ENCODE results near the gene ESRRB.

DNA sequence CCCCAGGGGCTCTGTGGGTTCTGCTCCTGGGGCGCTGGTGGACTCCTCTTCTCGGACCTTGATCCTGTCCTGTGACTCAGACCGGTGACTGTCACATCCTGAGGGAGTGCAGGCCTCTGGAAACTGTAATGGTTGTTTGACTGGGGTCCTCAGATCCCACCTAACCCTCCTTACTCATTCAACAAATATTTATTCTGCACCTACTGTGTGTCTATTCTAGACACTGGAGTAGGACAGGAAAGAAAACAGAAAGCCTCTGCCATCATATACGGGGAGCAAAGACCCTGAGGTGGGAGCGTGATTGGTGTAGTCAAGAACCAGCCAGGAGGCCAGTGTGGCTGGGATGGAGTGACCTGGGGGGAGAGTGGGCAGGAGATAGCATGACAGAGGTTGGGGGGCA is 47.6 kb downstream of the ESRRB start:
- TF ChIP-seq FOXP1 (CRISPR knock-in tag; IDR thresholded peaks at IDR 0.05; ENCODE audit: borderline replicate concordance) (no peak), CREB1 (CRISPR knock-in tag; IDR thresholded peaks at IDR 0.05) (no peak), TEAD4 (CRISPR knock-in tag; IDR thresholded peaks at IDR 0.05) (no peak), ZNF121 (CRISPR knock-in tag; IDR thresholded peaks at IDR 0.05) (no peak), TP53 (CRISPR knock-in tag; IDR thresholded peaks at IDR 0.05) (no peak), GABPB1 (CRISPR knock-in tag; IDR thresholded peaks at IDR 0.05) (no peak), SOX15 (CRISPR knock-in tag; IDR thresholded peaks at IDR 0.05) (no peak), ZNF138 (CRISPR knock-in tag; conservative IDR thresholded peaks at IDR 0.05) (no peak)
- TF ChIP-seq, protein P1, sequence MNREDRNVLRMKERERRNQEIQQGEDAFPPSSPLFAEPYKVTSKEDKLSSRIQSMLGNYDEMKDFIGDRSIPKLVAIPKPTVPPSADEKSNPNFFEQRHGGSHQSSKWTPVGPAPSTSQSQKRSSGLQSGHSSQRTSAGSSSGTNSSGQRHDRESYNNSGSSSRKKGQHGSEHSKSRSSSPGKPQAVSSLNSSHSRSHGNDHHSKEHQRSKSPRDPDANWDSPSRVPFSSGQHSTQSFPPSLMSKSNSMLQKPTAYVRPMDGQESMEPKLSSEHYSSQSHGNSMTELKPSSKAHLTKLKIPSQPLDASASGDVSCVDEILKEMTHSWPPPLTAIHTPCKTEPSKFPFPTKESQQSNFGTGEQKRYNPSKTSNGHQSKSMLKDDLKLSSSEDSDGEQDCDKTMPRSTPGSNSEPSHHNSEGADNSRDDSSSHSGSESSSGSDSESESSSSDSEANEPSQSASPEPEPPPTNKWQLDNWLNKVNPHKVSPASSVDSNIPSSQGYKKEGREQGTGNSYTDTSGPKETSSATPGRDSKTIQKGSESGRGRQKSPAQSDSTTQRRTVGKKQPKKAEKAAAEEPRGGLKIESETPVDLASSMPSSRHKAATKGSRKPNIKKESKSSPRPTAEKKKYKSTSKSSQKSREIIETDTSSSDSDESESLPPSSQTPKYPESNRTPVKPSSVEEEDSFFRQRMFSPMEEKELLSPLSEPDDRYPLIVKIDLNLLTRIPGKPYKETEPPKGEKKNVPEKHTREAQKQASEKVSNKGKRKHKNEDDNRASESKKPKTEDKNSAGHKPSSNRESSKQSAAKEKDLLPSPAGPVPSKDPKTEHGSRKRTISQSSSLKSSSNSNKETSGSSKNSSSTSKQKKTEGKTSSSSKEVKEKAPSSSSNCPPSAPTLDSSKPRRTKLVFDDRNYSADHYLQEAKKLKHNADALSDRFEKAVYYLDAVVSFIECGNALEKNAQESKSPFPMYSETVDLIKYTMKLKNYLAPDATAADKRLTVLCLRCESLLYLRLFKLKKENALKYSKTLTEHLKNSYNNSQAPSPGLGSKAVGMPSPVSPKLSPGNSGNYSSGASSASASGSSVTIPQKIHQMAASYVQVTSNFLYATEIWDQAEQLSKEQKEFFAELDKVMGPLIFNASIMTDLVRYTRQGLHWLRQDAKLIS (CRISPR knock-in tag; IDR thresholded peaks at IDR 0.05; ENCODE audit: borderline replicate concordance), result no peak
- TF ChIP-seq, protein P2, sequence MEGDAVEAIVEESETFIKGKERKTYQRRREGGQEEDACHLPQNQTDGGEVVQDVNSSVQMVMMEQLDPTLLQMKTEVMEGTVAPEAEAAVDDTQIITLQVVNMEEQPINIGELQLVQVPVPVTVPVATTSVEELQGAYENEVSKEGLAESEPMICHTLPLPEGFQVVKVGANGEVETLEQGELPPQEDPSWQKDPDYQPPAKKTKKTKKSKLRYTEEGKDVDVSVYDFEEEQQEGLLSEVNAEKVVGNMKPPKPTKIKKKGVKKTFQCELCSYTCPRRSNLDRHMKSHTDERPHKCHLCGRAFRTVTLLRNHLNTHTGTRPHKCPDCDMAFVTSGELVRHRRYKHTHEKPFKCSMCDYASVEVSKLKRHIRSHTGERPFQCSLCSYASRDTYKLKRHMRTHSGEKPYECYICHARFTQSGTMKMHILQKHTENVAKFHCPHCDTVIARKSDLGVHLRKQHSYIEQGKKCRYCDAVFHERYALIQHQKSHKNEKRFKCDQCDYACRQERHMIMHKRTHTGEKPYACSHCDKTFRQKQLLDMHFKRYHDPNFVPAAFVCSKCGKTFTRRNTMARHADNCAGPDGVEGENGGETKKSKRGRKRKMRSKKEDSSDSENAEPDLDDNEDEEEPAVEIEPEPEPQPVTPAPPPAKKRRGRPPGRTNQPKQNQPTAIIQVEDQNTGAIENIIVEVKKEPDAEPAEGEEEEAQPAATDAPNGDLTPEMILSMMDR (IDR thresholded peaks at IDR 0.05), result no peak
- TF ChIP-seq, protein P3, sequence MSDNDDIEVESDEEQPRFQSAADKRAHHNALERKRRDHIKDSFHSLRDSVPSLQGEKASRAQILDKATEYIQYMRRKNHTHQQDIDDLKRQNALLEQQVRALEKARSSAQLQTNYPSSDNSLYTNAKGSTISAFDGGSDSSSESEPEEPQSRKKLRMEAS (CRISPR knock-in tag; IDR thresholded peaks at IDR 0.05), result no peak
- TF ChIP-seq, protein P4, sequence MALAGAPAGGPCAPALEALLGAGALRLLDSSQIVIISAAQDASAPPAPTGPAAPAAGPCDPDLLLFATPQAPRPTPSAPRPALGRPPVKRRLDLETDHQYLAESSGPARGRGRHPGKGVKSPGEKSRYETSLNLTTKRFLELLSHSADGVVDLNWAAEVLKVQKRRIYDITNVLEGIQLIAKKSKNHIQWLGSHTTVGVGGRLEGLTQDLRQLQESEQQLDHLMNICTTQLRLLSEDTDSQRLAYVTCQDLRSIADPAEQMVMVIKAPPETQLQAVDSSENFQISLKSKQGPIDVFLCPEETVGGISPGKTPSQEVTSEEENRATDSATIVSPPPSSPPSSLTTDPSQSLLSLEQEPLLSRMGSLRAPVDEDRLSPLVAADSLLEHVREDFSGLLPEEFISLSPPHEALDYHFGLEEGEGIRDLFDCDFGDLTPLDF (CRISPR knock-in tag; IDR thresholded peaks at IDR 0.05), result no peak

Data from WTC11 (cell line).